Heart left ventricle (tissue), 16 donors: Measurements from ENCODE around the gene SCML2. TPM values are rescaled to one million over a fixed set of nuclear protein-coding genes. Genes with fewer than 3 reads are reported as not detected.

ENCODE experiments used
- ATAC-seq, 4 donors: fragments of 200-7000 bp; cut with Tn5 transposase; one replicate each; pipeline ENCODE4 v1.9.1; 2020 to 2022; ENCODE audit warnings: moderate library complexity in 4 of 4, mild to moderate bottlenecking in 3 of 4, moderate number of reproducible peaks in 1 of 4
- DNase-seq, 5 donors: peaks; one replicate each; pipeline ENCODE4 v3.0.0-alpha.2; 2020
- H3K27ac ChIP-seq, 12 donors: fragments of 200-600 bp; sonication (generic) in 4 of 12; one replicate each; pipeline versions ENCODE4 v1.5.0 to v1.8.0; 2016 to 2022; ENCODE audit warnings: mild to moderate bottlenecking in 2 of 12
- H3K27me3 ChIP-seq, 9 donors: fragments of 200-600 bp; sonication (generic) in 2 of 9; one replicate each; pipeline versions ENCODE4 v1.5.1 to v1.8.0; 2016 to 2022; ENCODE audit warnings: mild to moderate bottlenecking in 3 of 9
- H3K36me3 ChIP-seq, 9 donors: fragments of 200-600 bp; sonication (generic) in 2 of 9; one replicate each; pipeline versions ENCODE4 v1.5.0 to v1.8.0; 2018 to 2022; ENCODE audit warnings: mild to moderate bottlenecking in 2 of 9
- H3K4me1 ChIP-seq, 12 donors: fragments of 200-600 bp; sonication (generic) in 4 of 12; one replicate each; pipeline versions ENCODE4 v1.5.0 to v1.8.0; 2016 to 2022; ENCODE audit warnings: mild to moderate bottlenecking in 3 of 12
- H3K4me3 ChIP-seq, 12 donors: fragments of 200-600 bp; sonication (generic) in 4 of 12; one replicate each; pipeline versions ENCODE4 v1.5.0 to v1.8.0; 2017 to 2022; ENCODE audit warnings: mild to moderate bottlenecking in 9 of 12, moderate library complexity in 4 of 12
- H3K9me3 ChIP-seq, 12 donors: fragments of 200-600 bp; sonication (generic) in 4 of 12; one replicate each; pipeline versions ENCODE4 v1.5.0 to v1.8.0; 2016 to 2022; ENCODE audit warnings: mild to moderate bottlenecking in 1 of 12
- CTCF ChIP-seq, 12 donors: fragments of 200-600 bp; sonication (generic) in 4 of 12; IDR thresholded peaks; one replicate each; pipeline versions ENCODE4 v1.5.0 to v1.8.0; 2018 to 2022; ENCODE audit warnings: antibody characterized with exemption in 12 of 12, mild to moderate bottlenecking in 5 of 12
- POLR2A ChIP-seq, 2 donors: fragments of 450-650 bp; IDR thresholded peaks; one replicate each; pipeline ENCODE4 v1.6.1; 2017; ENCODE audit warnings: antibody characterized with exemption in 2 of 2, mild to moderate bottlenecking in 2 of 2, moderate library complexity in 2 of 2
- WGBS, 4 donors: extraction: QIAGEN DNeasy Blood & Tissue Kit in 2 of 4; methylation state at CpG; one replicate each; pipeline versions ENCODE4 v1.1.5 to v1.1.7; 2013 to 2018; 5-methylcytosine and 5-hydroxymethylcytosine counted together
- intact Hi-C, 10 donors: fragments of 100-400 bp; cut with DNase I; formaldehyde crosslinking; loops; one replicate each; pipeline versions ENCODE4 v1.11.1 to v1.14.2; 2022
- polyA plus RNA-seq, 2 donors: library from polyadenylated mRNA; stranded (reverse); fragments of 200-250 nt; gene quantifications; one replicate each; pipeline ENCODE4 v1.2.3, GENCODE V29; 2013
- total RNA-seq, 9 donors: library from RNA; depleted of rRNA in 2 of 9; stranded (reverse); fragments of >200 nt in 2 of 9; fragmentation: NEBNext Ultra II Directional in 3 of 9; extraction: Animal tissue kit (Norgen Biotek cat#: 25700) in 3 of 9; gene quantifications; one replicate each; pipeline versions ENCODE4 v1.1.0 to v1.2.4, GENCODE V29; 2016 to 2023
- donor health status: ischemic (EF 13 %, LVEDD 7.1; RV severe dilation, severe dysfunction).
- donor health status: healthy with polysubstance abuse.
- donor health status: DM: no; HTN: yes; CAD: no.
- donor health status: DM: no; HTN: no; CAD: no.
- donor health status: ischemic (EF 25% LVEDD 6.9; RV normal size, moderate dysfunction).
- donor health status: ischemic (EF 25% LVEDD 5.7; RV mildly dilated, moderate dysfunction).
- donor health status: healthy.
- donor health status: DM: yes; HTN: yes; CAD: no.
- donor health status: ischemic (EF 35%, LVEDD 5.7; RV mildly dilated, moderate dysfunction).
- donor health status: nonischemic (EF 11% LVEDD 7.7; RV severe dilation, severe dysfunction).
- donor health status: DM: yes; HTN: yes; CAD: no.
- donor health status: PGD.
- donor health status: ischemic (EF 29% LVEDD 5.4; RV normal size, mild dysfunction).
- donor health status: nonischemic (EF 23%, LVEDD 6.1; RV moderate dilation, normal function).

The SCML2 gene
- total and polyA plus RNA-seq, 11 donors, result 0.90 to 2.0 (median 1.0) TPM

- WGBS, 4 donors, result 56 to 65% (median 61%) methylated on average over 5 of the region's 5 CpGs
- Histone ChIP-seq H3K27me3 (peaks cover 0 to 3% (median 0%) of the 10 kb centered on the region in 9 donors), H3K27ac (no peak overlapping the region), H3K4me3 (no peak overlapping the region), H3K9me3 (no peaks in the 10 kb centered on the region), H3K4me1 (no peaks in the 10 kb centered on the region), H3K36me3 (no peaks in the 10 kb centered on the region)
- TF ChIP-seq CTCF (IDR thresholded peaks at IDR 0.05), result no peak
- TF ChIP-seq POLR2A (IDR thresholded peaks at IDR 0.05), result no peak
- no peak for ATAC-seq
- DNase-seq, result no peak
- intact Hi-C loops, result loop anchor here in 1 of 10 donors (10.0 kb wide), 1 partner anchor 259 kb away; no protein-coding TSS in a partner anchor
These were observed 150.9 kb downstream of the SCML2 start for GRCh38 chrX:18203631-18204030.

- WGBS, 4 donors, result 33 to 42% (median 35%) methylated on average over 1 of the region's 1 CpG
- Histone ChIP-seq H3K4me1 (no peaks in the 10 kb centered on the region), H3K4me3 (no peak overlapping the region), H3K27ac (no peak overlapping the region), H3K27me3 (no peaks in the 10 kb centered on the region), H3K9me3 (no peaks in the 10 kb centered on the region), H3K36me3 (no peaks in the 10 kb centered on the region)
- intact Hi-C loops, result no loop called here
- TF ChIP-seq CTCF (IDR thresholded peaks at IDR 0.05) (no peak), POLR2A (IDR thresholded peaks at IDR 0.05) (no peak)
- ATAC-seq (no peak), DNase-seq (no peak)
These were observed 159.8 kb downstream of the SCML2 start for GRCh38 chrX:18194688-18195087.

Other genes starting within 250 kb of the SCML2 start
- under 1 TPM in 2 of 9 donors, not detected in 7; 0.06 to 0.21 TPM for gene BEND2, start 133.8 kb downstream of the SCML2 start, total RNA-seq
- under 1 TPM in 1 of 2 donors, not detected in 1; 0.11 TPM for gene BEND2, start 133.8 kb downstream of the SCML2 start, polyA plus RNA-seq
- 10 to 100 TPM in 4 of 9 donors, 1 to 10 TPM in 5; 5.4 to 12.5 (median 9.8) TPM for gene CDKL5, start 70.9 kb upstream of the SCML2 start, total RNA-seq
- gene CDKL5, start 70.9 kb upstream of the SCML2 start, polyA plus RNA-seq, result 1 to 10 TPM; 3.0 to 3.4 TPM